GM15510 (cell line): Measurements from ENCODE around the gene MYO5C.

Source experiments
- POLR2A ChIP-seq: IDR thresholded peaks from 3 replicates; pipeline ENCODE4 v1.6.1; 2011; ENCODE audit warnings: borderline replicate concordance; ENCODE audit not compliant: insufficient read length; ENCODE audit errors: extremely low read depth

Gene MYO5C

GRCh38 chr15:52295421-52296001, at the start of gene MYO5C:
Gene MYO5C (minus strand): TSS chr15:52295804. CDS start chr15:52295636, 168 bp downstream.
- no peak for TF ChIP-seq POLR2A

DNA sequence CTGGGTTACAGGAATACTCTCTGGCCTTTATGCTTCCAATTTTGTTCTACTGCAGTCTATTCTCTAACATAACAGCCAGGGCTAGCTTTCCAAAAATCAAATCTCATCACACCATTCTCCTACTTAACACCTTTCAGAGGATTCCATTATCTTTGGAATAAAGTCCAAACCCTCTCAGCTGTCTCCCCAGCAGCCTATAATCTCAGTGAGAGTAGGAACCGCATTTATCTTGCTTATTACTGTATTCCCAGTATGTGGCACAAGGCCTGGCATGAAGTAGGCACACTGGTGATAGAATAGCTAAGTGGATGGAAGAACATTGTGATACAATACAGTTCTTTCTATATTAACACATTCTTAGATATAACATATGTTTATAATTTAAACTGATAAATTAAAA, 49.0 kb upstream of the MYO5C start:
- no peak for TF ChIP-seq POLR2A

GRCh38 chr15:52343831-52344230, 48.2 kb upstream of the MYO5C start:
- no peak for TF ChIP-seq POLR2A

GRCh38 chr15:52340093-52340492, 44.5 kb upstream of the MYO5C start:
- TF ChIP-seq POLR2A: no peak

- no peak for TF ChIP-seq POLR2A
These were observed 43.3 kb upstream of the MYO5C start for GRCh38 chr15:52338891-52339290.

- no peak for TF ChIP-seq POLR2A
These were observed 42.5 kb upstream of the MYO5C start for GRCh38 chr15:52338058-52338457.

- no peak for TF ChIP-seq POLR2A
These were observed 41.7 kb upstream of the MYO5C start for GRCh38 chr15:52337198-52337853.

GRCh38 chr15:52336529-52336928, 40.9 kb upstream of the MYO5C start:
- TF ChIP-seq POLR2A: no peak

DNA sequence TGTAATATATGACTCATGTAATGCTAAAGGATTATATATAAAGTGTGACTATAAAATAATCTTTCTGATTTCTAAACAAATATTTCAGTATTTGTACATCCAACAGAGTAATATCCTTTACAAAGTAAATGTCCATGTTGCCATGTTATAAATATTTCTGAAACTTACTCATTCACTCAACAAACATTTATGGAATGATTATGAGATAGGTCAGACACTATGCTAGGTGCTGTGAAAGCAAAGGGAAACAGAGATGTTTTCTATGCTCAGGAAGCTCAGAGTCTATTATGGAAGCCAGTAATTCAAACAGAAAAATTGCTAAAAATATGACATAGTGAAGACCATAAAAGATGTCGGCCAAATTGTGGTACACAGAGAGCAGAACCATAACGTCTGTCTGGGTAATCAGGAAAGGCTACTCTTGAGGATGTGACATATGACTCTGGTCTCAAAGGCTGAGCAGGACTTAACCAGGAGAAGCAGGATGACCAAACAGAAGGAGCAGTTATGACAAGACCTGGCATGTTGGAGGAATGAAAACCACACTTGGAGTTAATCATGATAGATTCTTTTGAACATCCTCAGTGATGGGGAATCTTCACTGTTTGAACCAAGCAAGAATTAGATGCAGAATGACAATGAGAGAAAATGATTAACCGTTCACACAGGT, 39.0 kb upstream of the MYO5C start:
- no peak for TF ChIP-seq POLR2A

DNA sequence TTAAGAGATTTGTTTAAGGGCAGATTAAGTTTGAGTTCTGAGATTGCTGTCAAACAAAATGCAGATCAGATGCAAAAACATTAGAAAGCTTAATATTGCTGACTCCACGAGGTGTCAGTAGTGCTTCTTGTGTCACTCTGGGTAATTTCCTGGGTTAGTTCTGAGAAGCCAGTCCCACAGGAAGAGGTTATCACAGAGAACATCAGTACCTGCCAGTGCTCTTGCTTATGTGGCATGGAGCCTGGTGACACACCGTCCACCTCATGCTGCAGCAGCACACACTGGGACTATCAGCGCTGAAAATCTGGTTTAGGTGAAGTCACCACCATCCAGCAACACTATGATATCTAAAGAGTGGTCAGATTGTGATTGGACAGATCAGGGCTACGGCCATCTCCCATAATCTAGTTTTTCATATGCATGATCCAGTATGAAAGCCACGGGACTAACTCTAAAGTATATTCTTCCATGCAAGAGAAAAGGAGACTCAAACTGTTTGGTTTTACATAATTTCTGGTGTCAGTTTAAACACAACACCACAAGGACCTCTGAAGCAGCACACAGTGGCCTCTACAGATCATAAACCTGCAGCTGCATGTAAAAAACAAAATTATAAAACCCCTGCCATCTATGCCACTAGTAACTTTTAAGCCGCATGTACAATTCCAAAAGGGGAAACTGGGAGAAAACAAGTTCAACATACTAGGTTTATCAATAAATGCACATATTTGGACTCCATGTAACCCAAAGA, 36.1 kb upstream of the MYO5C start:
- no peak for TF ChIP-seq POLR2A

GRCh38 chr15:52329987-52330386, 34.4 kb upstream of the MYO5C start:
- no peak for TF ChIP-seq POLR2A

DNA sequence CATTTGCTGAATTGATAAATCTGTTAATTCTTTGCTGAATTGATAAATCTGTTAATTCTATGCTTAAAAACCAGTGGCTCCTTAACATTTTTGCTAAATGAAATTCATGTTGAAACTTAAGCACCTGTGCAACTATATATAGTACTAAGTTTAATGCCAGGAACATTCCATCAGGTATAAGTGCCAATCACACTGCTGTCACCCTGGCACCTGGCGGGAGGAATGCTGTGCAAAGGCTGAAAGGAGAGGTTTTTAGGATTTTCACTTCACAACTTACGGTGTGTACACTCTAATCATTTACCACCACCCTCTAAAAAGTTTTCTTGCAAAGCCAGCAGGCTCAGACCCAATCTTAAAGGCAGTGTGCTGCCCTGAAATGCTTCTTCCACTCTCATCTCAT, 33.5 kb upstream of the MYO5C start:
- TF ChIP-seq POLR2A: no peak

DNA sequence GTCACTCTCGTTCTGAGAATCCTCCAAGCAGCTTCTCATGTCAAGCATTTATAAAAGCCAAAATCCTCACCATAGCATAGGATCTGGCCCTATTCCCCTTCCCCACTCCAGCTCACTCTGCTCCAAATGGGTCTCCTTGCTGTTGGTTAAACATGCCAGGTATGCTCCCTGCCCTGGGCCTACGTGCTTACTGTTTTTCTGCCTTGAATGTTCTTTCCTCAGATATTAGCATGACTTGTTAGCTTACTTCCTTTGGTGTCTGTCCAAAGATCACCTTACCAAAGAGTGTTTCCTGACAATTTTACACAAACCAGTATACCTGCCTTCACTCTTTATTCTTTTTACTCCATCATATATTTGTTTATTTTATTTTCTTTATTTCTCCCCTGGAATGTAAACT, 33.1 kb upstream of the MYO5C start:
- no peak for TF ChIP-seq POLR2A

- no peak for TF ChIP-seq POLR2A
These were observed 31.2 kb upstream of the MYO5C start for GRCh38 chr15:52326756-52327155.

- no peak for TF ChIP-seq POLR2A
These were observed 28.5 kb upstream of the MYO5C start for GRCh38 chr15:52324109-52324508.
